Breast epithelium (tissue), 3 donors: ENCODE data around the gene TRPV4.

Experiments
- POLR2A ChIP-seq: fragments of 450-650 bp; IDR thresholded peaks from one replicate; pipeline ENCODE4 v1.6.1; 2016; ENCODE audit warnings: antibody characterized with exemption, mild to moderate bottlenecking, moderate library complexity
- TF ChIP-seq, protein P1 (sequence below), 3 donors: fragments of 450-650 bp; IDR thresholded peaks; one replicate each; pipeline ENCODE4 v1.5.1; 2016 to 2017; ENCODE audit warnings: antibody characterized with exemption in 3 of 3, mild to moderate bottlenecking in 3 of 3, moderate library complexity in 3 of 3

GRCh38 chr12:109793826-109794501 lies 39.2 kb downstream of the TRPV4 start:
- TF ChIP-seq, protein P1, sequence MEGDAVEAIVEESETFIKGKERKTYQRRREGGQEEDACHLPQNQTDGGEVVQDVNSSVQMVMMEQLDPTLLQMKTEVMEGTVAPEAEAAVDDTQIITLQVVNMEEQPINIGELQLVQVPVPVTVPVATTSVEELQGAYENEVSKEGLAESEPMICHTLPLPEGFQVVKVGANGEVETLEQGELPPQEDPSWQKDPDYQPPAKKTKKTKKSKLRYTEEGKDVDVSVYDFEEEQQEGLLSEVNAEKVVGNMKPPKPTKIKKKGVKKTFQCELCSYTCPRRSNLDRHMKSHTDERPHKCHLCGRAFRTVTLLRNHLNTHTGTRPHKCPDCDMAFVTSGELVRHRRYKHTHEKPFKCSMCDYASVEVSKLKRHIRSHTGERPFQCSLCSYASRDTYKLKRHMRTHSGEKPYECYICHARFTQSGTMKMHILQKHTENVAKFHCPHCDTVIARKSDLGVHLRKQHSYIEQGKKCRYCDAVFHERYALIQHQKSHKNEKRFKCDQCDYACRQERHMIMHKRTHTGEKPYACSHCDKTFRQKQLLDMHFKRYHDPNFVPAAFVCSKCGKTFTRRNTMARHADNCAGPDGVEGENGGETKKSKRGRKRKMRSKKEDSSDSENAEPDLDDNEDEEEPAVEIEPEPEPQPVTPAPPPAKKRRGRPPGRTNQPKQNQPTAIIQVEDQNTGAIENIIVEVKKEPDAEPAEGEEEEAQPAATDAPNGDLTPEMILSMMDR (IDR thresholded peaks at IDR 0.05): no peak
- TF ChIP-seq POLR2A: no peak
